Fibroblast of pulmonary artery (primary cell): ENCODE results near the gene SLC9A1.
A peak's percentile ranks its signal among the peaks of the same experiment; 100 is the strongest.

Experiments used
- DNase-seq: peaks from one replicate; pipeline ENCODE4 v3.0.0-alpha.2; 2010; ENCODE audit warnings: low read depth
- H3K4me3 ChIP-seq: replicated peaks from 2 replicates; pipeline ENCODE4 v1.5.1; 2011; ENCODE audit warnings: low read depth, mild to moderate bottlenecking, control low read depth, low read length, moderate library complexity
- TF ChIP-seq, protein P1 (sequence below): IDR thresholded peaks from 2 replicates; pipeline ENCODE4 v1.5.1; 2011; ENCODE audit warnings: mild to moderate bottlenecking, control low read depth, low read length, inconsistent platforms; ENCODE audit errors: missing control alignments

SLC9A1 gene

DNA sequence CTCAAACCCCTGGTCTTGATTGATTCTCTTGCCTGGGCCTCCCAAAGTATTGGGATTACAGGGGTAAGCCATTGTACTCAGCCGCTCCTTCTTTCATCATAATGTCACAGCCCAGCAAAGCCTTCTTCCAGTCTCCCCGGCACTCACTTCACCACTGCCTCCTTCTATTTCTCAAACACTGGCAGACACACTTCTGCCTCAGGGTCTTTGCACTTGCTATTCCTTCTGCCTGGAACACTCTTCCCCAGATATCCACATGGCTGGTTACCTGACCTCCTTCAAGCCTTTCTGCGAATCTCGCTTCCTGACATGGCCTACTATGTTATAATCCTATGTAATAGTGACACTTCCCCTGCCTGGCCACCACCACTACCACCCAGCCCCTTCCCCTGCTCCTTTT is 7.2 kb upstream of the SLC9A1 start:
- no peak for DNase-seq
- TF ChIP-seq, protein P1, sequence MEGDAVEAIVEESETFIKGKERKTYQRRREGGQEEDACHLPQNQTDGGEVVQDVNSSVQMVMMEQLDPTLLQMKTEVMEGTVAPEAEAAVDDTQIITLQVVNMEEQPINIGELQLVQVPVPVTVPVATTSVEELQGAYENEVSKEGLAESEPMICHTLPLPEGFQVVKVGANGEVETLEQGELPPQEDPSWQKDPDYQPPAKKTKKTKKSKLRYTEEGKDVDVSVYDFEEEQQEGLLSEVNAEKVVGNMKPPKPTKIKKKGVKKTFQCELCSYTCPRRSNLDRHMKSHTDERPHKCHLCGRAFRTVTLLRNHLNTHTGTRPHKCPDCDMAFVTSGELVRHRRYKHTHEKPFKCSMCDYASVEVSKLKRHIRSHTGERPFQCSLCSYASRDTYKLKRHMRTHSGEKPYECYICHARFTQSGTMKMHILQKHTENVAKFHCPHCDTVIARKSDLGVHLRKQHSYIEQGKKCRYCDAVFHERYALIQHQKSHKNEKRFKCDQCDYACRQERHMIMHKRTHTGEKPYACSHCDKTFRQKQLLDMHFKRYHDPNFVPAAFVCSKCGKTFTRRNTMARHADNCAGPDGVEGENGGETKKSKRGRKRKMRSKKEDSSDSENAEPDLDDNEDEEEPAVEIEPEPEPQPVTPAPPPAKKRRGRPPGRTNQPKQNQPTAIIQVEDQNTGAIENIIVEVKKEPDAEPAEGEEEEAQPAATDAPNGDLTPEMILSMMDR = no peak
- H3K4me3 ChIP-seq = no peak overlapping the region

DNA sequence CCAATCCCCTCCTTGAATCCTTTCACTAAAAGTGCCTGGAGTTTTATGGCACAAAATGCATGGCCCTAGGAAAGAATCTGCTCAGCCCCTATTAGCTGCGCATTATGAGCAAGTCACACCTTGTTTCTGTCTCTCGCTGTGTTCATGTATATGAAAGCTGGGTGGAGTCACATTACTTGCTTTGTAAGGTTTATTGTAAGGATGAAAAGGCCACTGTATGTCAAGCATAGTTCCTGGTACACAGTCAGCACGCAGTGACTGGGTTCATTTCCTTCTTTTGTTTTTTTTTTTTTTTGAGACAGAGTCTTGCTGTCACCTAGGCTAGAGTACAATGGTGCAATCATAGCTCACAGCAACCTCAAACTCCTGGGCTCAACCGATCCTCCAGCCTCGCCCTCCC is 6.7 kb upstream of the SLC9A1 start:
- no peak for DNase-seq
- TF ChIP-seq, protein P1 = no peak
- no peak overlapping the region for H3K4me3 ChIP-seq

DNA sequence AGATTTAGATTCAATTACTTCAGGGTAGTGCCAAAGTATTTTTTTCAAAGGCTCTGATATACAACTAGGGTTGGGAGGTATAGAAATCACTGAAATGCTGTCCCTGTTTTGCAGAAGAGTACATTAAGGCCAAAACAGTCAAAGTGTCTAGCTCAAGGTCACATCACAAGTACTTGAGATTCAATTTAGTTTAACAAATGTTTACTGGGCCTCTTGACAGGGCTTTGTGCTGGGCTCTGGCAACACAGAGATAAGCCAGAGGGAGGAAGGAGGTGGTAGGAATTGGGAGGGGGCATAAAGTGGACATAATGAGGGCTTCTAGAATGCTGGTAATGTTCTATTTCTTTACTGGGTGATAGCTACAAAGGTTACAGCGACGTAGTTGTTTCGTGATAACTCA is 2.3 kb upstream of the SLC9A1 start:
- no peak overlapping the region for H3K4me3 ChIP-seq
- no peak for DNase-seq
- TF ChIP-seq, protein P1 = no peak

DNA sequence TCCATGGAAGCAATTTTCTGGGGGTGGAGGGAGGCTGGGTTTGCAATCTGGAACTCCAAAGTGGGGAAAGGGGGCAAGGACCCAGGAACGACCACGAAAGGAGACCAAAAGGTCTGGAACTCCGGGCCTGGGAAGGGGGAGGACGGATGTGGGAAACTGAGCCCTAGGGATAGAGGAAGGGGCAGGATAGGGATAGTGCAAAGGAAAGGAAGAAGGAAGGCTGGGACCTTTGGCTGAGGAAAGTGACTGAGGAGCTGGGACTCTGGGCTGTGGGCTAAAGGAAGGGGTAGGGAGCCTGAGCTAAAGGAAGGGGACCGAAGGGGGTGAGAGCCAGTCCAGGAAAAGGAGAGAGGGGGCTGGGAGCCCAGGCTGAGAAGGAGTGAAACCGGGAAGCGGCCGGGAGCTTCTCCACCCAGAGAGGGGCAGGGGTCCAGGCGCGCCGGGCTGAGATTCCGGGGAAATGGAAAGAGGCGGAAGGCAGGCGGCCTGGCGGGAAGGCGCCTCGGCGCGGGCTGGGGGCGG is 395 bp downstream of the SLC9A1 start:
- TF ChIP-seq, protein P1 = no peak
- peak overlapping the region; percentile 74 for H3K4me3 ChIP-seq
- no peak for DNase-seq

DNA sequence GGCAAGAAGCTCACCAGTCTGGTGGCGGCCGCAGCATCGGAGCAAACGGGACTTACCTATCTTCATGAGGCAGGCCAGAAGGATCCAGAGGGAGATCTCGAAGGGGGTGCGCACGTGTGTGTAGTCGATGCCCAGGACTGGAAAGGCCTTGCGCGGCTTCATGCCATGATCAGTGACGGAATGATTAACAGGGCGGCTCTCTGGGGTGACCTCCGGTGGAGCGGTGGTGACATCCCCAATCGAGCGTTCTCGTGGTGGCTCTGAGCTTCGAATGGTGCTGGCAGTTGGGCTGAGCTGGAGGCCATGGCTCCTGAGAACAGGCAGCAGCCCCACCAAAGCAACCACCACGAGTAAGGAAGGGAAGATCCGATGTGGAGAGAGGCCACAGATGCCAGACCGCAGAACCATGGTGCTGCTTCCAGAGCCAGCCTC is 982 bp downstream of the SLC9A1 start:
- peak overlapping the region; percentile 74 for H3K4me3 ChIP-seq
- TF ChIP-seq, protein P1 = no peak
- DNase-seq = no peak

DNA sequence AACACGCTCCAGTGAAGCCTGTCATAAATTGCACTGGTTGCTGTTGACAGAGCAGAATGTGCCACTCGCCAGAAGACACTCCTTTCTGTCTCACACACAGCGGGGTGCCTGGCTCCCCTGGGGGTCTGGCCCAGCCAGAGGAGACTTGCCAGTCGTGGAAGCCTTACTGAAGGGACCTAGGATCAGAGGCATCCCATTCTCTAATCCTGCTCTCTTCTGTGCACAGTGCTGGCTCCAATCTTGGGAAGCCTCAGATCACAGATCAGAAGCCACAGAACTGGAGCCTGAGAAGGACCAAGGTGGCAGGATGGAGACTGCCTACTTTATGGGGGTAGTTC is 1.4 kb downstream of the SLC9A1 start:
- TF ChIP-seq, protein P1 = no peak
- peak overlapping the region; percentile 74 for H3K4me3 ChIP-seq
- DNase-seq = no peak

DNA sequence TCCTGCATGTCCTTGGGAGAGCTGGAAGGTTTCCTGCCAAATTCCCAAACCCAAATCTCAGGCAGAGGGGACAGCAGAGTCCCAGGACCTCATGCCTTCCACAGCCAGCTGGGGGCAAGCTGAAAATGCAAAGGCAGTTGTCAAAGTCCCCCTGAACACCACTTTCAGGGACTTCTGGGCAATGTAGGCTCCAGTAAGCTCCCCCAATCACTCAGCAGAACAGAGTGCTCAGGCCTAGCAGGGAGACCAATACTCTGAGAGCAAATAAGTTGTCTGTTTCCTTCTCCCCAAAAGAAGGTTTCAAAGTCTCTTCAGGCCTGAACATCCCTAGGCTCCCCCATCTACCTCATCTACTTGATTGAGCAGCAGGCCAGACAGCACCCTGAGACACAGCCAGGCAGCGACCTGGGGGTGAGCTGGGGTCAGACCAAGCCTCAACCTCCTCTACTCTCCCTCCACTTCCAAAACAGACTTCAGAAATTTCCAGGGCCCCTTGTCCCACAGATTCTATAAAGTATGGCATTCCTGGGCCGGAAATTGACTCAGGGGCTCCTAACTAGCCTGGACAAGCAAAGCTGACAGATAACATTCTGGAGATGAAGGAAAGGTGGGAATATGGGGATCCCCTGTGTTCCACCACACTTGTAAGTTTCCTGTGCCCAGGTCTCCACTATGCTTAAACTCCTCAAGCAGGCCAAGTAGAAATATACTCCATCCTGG is 1.9 kb downstream of the SLC9A1 start:
- H3K4me3 ChIP-seq = peak overlapping the region; percentile 74
- TF ChIP-seq, protein P1 = no peak
- no peak for DNase-seq
